DMS 273 (cell line): ENCODE results near the gene MTMR3.

Experiments used
- DNase-seq: peaks from one replicate; lab custom pipeline; 2025; ENCODE audit not compliant: unreplicated experiment; lab: John Stamatoyannopoulos, UW

The MTMR3 gene

GRCh38 chr22:29914165-29914564 lies 31.2 kb downstream of the MTMR3 start:
- no peak for DNase-seq

DNA sequence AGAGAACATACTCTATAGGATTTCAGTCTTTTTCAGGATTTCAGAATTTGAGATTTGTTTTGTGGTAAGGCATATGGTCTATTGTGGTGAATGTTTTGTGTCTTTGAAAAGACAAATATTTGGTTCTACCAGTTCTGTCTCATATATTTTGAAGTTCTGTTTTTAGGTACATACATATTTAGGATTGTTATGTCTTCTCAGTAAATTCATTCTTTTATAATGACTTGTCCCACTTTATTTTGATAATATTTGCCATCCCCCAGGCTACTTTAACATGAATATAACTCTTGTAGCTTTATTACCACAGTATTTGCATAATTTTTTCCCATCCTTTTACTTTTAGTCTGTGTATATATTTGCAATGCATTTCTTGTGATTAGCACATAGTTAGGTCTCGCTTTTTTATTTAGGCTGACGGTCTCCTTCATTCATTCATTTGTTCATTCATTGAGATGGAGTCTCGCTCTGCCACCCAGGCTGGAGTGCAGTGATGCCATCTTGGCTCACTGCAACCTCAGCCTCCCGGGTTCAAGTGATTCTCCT lies 32.1 kb downstream of the MTMR3 start:
- no peak for DNase-seq

GRCh38 chr22:29916007-29916544 lies 33.1 kb downstream of the MTMR3 start:
- no peak for DNase-seq

- no peak for DNase-seq
Measured at GRCh38 chr22:29917052-29917902, 34.3 kb downstream of the MTMR3 start.

- DNase-seq = no peak
Measured at GRCh38 chr22:29925402-29925801, 42.4 kb downstream of the MTMR3 start.

DNA sequence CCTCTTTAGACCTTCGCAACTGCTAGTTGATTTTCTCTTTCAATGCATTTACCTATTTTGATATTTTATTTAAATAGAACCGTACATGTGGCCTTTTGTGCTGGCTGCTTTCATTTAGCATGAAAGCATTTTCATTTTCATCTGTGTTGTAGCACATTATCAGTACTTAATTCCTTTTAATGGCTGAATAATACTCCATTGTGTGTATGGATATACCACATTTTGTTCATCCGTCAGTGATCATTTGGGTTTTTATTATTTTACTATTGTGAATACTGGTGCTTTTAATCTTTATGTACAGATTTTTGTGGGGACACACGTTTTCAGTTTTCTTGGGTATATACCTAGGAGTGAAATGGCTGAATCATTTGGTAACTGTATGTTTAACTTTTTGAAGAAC lies 43.1 kb downstream of the MTMR3 start:
- DNase-seq = no peak

DNA sequence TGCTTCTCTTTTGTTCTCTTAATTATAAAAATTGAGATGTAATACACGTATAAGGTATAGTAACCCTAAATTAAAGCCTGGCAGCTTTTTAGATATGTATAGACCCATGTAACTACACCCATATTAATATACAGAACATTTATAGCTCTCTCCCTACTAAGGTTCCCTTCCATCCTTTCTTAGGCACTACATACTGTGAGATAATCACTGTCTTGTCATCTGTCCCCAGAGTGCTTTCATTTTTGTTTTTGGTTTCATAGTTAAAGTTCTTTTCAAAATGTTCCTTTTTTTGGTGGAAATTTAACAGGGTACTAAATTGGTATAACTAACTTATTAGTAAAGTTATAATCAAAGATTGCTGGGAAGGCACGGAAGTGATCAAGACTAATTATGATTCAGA lies 49.2 kb downstream of the MTMR3 start:
- DNase-seq = no peak

DNA sequence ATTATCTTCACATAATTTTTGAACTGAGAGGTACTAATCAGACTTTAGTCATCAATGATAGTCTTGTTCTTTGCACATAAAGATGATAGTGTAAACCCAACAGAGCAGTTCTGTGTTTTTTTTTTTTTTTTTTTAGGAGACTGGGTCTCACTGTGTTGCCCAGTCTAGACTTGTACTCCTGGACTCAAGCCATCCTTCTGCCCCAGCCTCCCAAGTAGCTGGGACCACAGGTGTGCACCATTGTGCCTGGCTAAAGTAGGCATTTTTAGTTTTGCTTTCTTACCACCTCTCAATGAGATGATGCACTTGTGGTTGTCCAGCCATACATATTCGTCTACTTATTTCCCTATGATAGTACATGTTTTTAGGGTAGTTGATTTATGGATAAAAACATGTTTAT lies 50.6 kb downstream of the MTMR3 start:
- no peak for DNase-seq

GRCh38 chr22:29934596-29934995 lies 51.6 kb downstream of the MTMR3 start:
- DNase-seq = no peak

DNA sequence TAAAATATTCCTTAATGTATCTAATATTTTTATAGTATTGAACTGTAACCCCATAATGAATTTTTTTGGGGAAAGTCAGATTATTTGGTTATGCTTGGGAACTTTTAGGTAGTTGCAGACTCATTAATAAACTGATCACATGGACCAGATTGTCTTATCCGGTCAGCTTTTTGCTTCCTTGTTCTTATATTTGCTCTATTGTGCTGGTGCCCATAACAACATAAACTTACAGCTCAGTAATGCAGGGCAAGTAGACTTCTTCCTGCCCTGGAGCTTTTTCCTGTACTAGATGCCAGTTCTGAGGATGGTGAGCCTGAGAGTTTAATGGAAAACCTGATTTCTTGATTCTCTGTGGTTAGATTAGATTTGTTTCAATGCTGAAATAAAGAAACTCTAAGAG lies 53.2 kb downstream of the MTMR3 start:
- DNase-seq = no peak

DNA sequence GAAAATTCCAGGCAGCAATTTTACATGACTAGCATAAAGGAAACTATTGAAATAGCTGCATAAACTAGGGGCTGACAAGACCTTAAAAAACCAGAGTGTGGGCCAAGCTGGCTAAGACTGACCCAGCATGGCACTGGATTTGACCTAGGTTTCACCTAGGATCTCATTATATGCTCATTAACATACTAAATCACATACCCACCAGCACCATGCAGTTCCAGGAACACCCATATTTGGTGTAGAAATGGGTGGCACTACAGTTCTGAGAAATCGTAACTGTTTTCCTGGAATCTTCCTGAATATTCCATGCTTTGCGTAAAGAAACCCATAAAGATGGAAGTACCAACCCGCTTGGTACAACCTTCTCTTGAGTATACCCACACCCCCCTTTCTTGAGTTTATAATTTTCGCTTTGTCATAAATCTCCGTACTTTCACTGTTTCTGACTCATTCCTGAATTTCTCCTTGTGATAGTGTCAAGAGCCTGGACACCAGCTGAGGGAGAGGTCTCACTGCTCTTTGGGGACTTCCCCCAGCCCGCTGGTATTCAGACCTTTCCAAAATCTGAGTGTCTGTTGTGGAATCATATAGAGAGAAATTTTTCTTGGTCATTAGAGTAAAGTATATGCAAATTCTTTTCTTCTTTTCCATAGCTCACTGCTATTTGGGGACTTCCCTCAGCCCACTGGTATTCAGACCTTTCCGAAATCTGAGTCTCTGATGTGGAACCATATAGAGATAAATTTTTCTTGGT lies 55.1 kb downstream of the MTMR3 start:
- no peak for DNase-seq

- no peak for DNase-seq
Measured at GRCh38 chr22:29940526-29940925, 57.6 kb downstream of the MTMR3 start.

DNA sequence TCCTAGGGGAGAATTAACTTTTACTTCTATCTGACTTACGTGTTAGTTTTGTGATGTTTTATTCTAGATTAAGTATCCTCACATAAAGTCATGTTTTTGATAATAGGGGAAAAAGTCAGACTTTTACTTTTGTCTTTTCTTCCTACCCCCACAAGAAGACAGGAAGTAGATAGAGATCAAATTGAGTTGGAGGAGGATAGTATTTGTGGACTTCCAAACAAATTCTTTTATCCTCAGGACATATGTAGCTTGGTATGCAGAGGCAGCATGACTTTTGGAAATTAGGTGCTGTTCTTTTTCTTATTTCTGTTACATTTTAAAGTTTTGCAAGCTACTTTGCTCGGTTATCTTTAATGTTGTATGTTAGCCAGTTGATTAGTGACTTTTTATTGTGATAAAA lies 61.4 kb downstream of the MTMR3 start:
- DNase-seq = no peak

- DNase-seq = no peak
Measured at GRCh38 chr22:29945435-29945834, 62.5 kb downstream of the MTMR3 start.

DNA sequence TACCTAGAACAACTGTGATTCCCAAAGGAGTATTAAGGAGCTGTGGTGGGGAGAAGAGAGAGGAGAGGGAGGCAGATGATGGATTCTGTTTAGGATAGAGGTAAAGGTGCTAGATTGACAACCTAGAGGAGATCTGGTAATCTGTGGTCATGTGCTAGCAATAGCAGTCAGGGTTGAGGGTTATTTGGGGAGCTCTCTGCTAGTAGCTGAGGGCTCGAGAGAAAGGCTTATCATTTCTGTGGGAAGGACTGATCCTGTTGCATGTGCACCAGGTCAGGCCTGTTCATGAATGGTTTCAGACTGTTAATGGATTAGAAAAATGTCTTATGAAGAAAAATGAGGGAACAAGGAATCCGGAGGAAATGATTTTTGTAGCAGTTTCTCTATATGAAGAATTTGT lies 63.2 kb downstream of the MTMR3 start:
- no peak for DNase-seq

DNA sequence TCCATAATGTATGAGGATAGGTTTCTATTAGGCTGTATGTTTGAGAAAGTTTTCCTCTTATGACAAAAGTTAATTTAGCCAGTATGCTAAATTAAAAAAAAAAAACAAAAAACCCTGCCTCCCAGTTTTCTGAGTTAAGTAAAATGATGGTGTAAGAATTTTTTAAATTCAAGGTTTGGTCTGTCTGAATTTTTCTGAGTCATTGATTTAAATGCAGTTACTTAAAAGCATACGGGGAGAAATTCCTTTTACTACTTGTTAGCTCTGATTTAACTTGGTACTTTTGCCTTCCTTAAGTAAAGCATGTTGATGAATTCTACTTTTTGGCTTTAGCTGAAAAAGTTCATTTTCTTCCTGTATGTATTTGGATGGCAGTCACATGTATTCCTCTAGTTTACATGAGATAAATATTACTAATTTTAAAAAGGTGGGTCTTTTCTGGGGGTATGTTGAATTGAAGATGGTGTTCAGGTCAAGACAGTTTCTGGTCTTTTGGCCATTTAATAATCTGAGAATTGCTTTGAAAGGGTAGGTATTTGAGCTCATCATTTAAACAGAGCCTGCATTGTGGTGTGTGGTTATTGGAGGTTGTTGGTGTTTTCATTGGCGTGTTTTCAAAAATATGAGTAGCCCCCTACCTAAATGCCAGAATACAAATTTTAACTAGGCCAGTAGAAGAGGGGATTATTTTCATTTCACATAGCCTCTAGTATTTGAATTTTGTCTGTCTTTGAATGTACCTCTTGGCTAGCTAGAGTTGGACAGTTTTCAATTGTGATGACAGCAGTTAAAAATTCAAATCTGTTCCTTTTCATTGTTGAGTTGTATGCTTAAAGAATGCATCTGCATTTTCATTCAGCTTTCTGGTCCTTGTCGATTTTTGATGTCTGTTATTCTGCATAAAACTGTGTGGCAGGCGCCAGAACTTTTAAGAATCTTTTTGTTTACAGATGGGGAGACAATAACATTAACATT lies 64.7 kb downstream of the MTMR3 start:
- DNase-seq = no peak

GRCh38 chr22:29948385-29948769 lies 65.4 kb downstream of the MTMR3 start:
- no peak for DNase-seq

GRCh38 chr22:29949872-29950271 lies 66.9 kb downstream of the MTMR3 start:
- no peak for DNase-seq

- no peak for DNase-seq
Measured at GRCh38 chr22:29951791-29952413, 68.9 kb downstream of the MTMR3 start.

GRCh38 chr22:29954203-29954855 lies 71.4 kb downstream of the MTMR3 start:
- DNase-seq = no peak
